ENCODE data around the gene PLA2G4C.
"Not testable (repeated sequence)": the region's sequence is repeated elsewhere in the genome, so short reads cannot be mapped to it uniquely, and the experiment has no call there.

PLA2G4C gene

GRCh38 chr19:48103922-48104321 is 6.7 kb downstream of the PLA2G4C start:
- H3K9me3 ChIP-seq (ENCODE audit: control insufficient read depth, low read length): no peaks in the 10 kb centered on the region
- no peak overlapping the region for H3K4me3 ChIP-seq (ENCODE audit: low read length)
- H3K36me3 ChIP-seq (ENCODE audit: control insufficient read depth, insufficient read depth, low read length): no peaks in the 10 kb centered on the region
- H3K4me1 ChIP-seq (ENCODE audit: control insufficient read depth, insufficient read depth, low read length): peaks cover 10% of the 10 kb centered on the region
- no peaks in the 10 kb centered on the region for H3K27me3 ChIP-seq (ENCODE audit: control insufficient read depth, insufficient read depth, low read length)
- no peak overlapping the region for H3K9ac ChIP-seq (ENCODE audit: low read length)

DNA sequence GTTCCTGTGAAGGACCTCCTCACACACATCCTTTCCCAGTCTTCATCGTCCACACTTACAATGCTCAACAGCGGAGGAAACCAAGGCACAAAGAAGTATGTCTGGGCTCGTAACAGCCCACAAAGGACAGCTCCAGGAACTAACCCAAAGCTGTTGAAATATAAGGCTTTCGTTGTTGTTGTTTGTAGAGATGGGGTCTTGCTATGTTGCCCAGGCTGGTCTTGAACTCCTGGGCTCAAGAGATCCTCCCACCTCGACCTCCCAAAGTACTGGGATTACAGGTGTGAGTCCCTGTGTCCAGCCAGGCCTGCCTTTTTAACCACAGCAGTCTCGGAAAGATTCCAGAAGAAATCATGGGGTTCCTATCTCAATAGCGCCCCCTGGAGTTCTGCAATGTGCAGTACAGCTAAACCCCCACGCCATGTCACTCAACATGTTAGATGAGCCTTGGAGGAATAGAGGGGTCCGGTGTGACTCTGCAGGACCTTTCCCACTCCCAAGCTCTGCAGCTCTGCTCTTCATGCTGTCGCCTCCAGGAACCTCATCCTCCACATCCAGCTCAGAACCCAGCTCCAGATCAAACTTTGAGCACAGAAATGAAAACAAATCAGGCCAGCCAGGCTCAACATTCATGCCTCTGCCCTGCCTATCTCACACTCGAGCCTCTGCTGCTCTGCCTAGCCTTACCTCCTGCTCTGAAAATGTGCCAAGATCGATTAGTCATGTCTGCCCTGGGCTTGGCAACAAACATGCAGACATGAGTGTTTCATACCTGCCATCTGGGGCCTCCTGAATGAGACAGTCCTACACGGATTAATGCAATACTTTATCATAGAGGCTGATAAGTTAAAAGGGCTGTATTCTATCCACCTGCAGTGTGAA is 7.5 kb downstream of the PLA2G4C start:
- no peaks in the 10 kb centered on the region for H3K9me3 ChIP-seq (ENCODE audit: control insufficient read depth, low read length)
- no peak overlapping the region for H3K9ac ChIP-seq (ENCODE audit: low read length)
- no peaks in the 10 kb centered on the region for H3K36me3 ChIP-seq (ENCODE audit: control insufficient read depth, insufficient read depth, low read length)
- H3K4me3 ChIP-seq (ENCODE audit: low read length): no peak overlapping the region
- no peaks in the 10 kb centered on the region for H3K27me3 ChIP-seq (ENCODE audit: control insufficient read depth, insufficient read depth, low read length)
- H3K4me1 ChIP-seq (ENCODE audit: control insufficient read depth, insufficient read depth, low read length): peaks cover 10% of the 10 kb centered on the region

DNA sequence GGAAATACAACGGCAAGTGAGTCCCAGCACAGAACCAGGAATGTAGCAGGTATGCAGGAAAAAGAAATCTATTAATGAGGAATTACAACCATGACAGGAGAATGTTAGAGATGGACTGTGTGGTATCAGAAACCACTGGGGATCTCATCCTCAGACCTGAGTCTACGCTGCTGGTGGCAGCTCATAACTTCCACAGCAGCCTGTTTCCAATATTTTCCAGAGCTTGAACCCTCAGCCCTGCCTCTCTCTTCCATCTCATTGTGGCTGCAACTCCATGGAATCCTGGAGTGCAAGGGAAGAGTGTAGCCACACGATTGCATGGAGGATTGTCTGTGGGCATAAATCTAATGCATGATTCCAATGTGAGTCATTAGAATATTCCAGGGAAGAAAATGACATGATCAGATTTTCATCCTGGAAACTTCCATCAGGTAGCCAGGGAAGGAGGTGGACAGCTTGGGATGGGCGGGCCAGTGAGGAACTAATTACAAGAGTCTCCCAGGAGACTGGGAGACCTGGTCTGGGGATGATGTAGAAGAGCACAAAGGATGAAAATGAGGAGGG is 14.9 kb downstream of the PLA2G4C start:
- Histone ChIP-seq H3K36me3 (ENCODE audit: control insufficient read depth, insufficient read depth, low read length) (no peaks in the 10 kb centered on the region), H3K4me3 (ENCODE audit: low read length) (no peak overlapping the region), H3K4me1 (ENCODE audit: control insufficient read depth, insufficient read depth, low read length) (no peaks in the 10 kb centered on the region), H3K27me3 (ENCODE audit: control insufficient read depth, insufficient read depth, low read length) (no peaks in the 10 kb centered on the region), H3K9ac (ENCODE audit: low read length) (no peak overlapping the region), H3K9me3 (ENCODE audit: control insufficient read depth, low read length) (no peaks in the 10 kb centered on the region)

GRCh38 chr19:48094855-48095203 is 15.8 kb downstream of the PLA2G4C start:
- Histone ChIP-seq H3K9me3 (ENCODE audit: control insufficient read depth, low read length) (no peaks in the 10 kb centered on the region), H3K27me3 (ENCODE audit: control insufficient read depth, insufficient read depth, low read length) (no peaks in the 10 kb centered on the region), H3K4me1 (ENCODE audit: control insufficient read depth, insufficient read depth, low read length) (no peaks in the 10 kb centered on the region), H3K9ac (ENCODE audit: low read length) (no peak overlapping the region), H3K4me3 (ENCODE audit: low read length) (no peak overlapping the region), H3K36me3 (ENCODE audit: control insufficient read depth, insufficient read depth, low read length) (no peaks in the 10 kb centered on the region)

- Histone ChIP-seq H3K36me3 (ENCODE audit: control insufficient read depth, insufficient read depth, low read length) (no peaks in the 10 kb centered on the region), H3K9me3 (ENCODE audit: control insufficient read depth, low read length) (no peaks in the 10 kb centered on the region), H3K9ac (ENCODE audit: low read length) (no peak overlapping the region), H3K4me3 (ENCODE audit: low read length) (no peak overlapping the region), H3K4me1 (ENCODE audit: control insufficient read depth, insufficient read depth, low read length) (no peaks in the 10 kb centered on the region), H3K27me3 (ENCODE audit: control insufficient read depth, insufficient read depth, low read length) (no peaks in the 10 kb centered on the region)
Observed at GRCh38 chr19:48094129-48094854, 16.3 kb downstream of the PLA2G4C start.

GRCh38 chr19:48091111-48091718 is 19.4 kb downstream of the PLA2G4C start:
- H3K9me3 ChIP-seq (ENCODE audit: control insufficient read depth, low read length); H3K4me1 ChIP-seq (ENCODE audit: control insufficient read depth, insufficient read depth, low read length); H3K36me3 ChIP-seq (ENCODE audit: control insufficient read depth, insufficient read depth, low read length); H3K27me3 ChIP-seq (ENCODE audit: control insufficient read depth, insufficient read depth, low read length); H3K9ac ChIP-seq (ENCODE audit: low read length); H3K4me3 ChIP-seq (ENCODE audit: low read length): not testable (repeated sequence)

DNA sequence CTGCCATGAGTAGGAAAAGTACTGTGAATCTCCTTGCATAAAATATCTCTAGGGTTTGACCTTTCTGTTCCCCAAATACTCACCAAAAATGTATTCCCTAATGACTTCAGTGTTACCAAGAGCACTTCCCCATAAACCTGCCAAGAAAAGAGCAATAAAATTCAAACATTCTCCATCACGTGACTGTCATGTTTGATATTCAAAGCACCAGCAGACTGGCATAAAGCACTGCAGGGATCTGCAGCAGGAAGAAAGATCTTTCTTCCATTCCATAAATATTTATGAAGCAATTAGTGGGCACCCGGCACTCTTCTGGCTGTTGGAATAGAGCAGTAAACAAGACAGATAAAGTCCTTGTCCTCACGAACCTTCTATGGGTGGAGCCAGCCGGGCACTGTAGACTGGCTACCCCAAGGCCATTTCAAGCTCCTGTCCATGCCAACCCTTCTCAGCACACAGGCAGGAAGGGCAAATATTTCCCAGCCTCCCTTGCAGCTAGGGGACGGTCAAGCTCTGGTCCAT is 20.3 kb downstream of the PLA2G4C start:
- no peak overlapping the region for H3K9ac ChIP-seq (ENCODE audit: low read length)
- H3K27me3 ChIP-seq (ENCODE audit: control insufficient read depth, insufficient read depth, low read length): no peaks in the 10 kb centered on the region
- no peaks in the 10 kb centered on the region for H3K36me3 ChIP-seq (ENCODE audit: control insufficient read depth, insufficient read depth, low read length)
- no peaks in the 10 kb centered on the region for H3K9me3 ChIP-seq (ENCODE audit: control insufficient read depth, low read length)
- H3K4me1 ChIP-seq (ENCODE audit: control insufficient read depth, insufficient read depth, low read length): no peaks in the 10 kb centered on the region
- H3K4me3 ChIP-seq (ENCODE audit: low read length): no peak overlapping the region

- not testable (repeated sequence) for H3K4me3 ChIP-seq (ENCODE audit: low read length); H3K27me3 ChIP-seq (ENCODE audit: control insufficient read depth, insufficient read depth, low read length); H3K9ac ChIP-seq (ENCODE audit: low read length); H3K36me3 ChIP-seq (ENCODE audit: control insufficient read depth, insufficient read depth, low read length); H3K4me1 ChIP-seq (ENCODE audit: control insufficient read depth, insufficient read depth, low read length); H3K9me3 ChIP-seq (ENCODE audit: control insufficient read depth, low read length)
Observed at GRCh38 chr19:48088991-48089390, 21.6 kb downstream of the PLA2G4C start.

DNA sequence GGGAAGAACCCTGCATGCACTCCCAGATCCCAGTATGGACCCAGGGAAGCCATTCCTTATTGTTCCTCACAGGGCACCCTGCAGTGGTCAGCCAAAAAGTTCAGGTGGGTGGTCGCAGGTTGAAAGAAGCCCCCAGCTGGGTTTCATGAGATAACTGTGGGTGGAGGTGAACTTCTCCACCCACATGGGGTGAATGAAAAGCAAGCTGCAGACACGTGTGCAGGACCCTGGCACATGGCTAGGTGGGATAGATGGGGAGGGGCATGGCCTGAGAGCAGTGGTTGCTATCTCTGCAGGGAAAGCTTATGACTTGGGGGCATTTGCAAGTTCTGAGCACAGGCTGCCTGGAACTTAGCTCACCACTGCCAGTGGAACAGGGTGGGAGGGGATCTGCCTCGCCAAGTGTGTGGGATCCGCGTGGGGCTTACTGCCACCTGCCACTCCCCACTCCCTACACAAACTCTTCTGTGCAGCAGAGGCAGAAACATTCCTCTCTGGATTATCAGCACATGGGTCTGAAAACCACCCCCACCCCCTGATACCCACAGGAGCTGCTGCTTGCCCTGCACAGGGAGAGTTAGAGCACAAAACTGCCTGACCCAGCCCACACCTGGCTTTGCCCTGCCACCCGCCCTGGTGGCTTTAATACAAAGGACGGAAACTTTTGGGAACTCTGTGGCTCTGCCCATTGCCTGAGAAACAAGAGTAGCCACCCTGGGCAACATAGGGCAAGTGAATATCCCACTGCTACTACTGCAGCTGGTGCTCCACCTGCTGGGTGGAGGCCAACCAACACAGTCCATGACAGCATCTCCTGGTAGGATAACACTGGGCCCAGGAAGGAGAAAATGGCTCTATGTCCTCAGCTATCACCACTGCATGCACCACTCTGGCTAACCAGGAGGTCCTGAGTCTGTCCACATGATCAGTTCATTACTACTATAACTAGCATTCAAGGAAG is 24.4 kb downstream of the PLA2G4C start:
- Histone ChIP-seq H3K36me3 (ENCODE audit: control insufficient read depth, insufficient read depth, low read length) (no peaks in the 10 kb centered on the region), H3K9ac (ENCODE audit: low read length) (no peak overlapping the region), H3K27me3 (ENCODE audit: control insufficient read depth, insufficient read depth, low read length) (no peaks in the 10 kb centered on the region), H3K9me3 (ENCODE audit: control insufficient read depth, low read length) (no peaks in the 10 kb centered on the region), H3K4me3 (ENCODE audit: low read length) (no peak overlapping the region), H3K4me1 (ENCODE audit: control insufficient read depth, insufficient read depth, low read length) (no peaks in the 10 kb centered on the region)

- no peaks in the 10 kb centered on the region for H3K27me3 ChIP-seq (ENCODE audit: control insufficient read depth, insufficient read depth, low read length)
- H3K4me1 ChIP-seq (ENCODE audit: control insufficient read depth, insufficient read depth, low read length): no peaks in the 10 kb centered on the region
- H3K9me3 ChIP-seq (ENCODE audit: control insufficient read depth, low read length): no peaks in the 10 kb centered on the region
- H3K36me3 ChIP-seq (ENCODE audit: control insufficient read depth, insufficient read depth, low read length): no peaks in the 10 kb centered on the region
- no peak overlapping the region for H3K4me3 ChIP-seq (ENCODE audit: low read length)
- H3K9ac ChIP-seq (ENCODE audit: low read length): no peak overlapping the region
Observed at GRCh38 chr19:48085076-48085475, 25.5 kb downstream of the PLA2G4C start.

DNA sequence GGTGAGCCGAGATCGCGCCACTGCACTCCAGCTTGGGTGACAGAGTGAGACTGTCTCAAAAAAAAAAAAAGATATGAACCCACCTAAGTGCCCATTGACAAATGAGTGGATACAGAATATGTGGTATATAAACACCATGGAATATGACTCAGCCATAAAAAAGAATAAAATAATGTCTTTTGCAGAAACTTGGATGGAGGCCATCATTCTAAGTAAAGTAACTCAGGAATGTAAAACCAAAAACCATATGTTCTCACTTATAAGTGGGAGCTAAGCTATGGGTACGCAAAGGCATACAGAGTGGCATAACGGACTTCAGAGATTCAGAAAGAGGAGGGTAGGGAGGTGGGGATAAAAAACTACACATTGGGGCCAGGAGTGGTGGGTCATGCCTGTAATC is 29.5 kb downstream of the PLA2G4C start:
- no peak overlapping the region for H3K9ac ChIP-seq (ENCODE audit: low read length)

More for the DNA sequence above, 29.5 kb downstream of the PLA2G4C start:
- Histone ChIP-seq H3K27me3 (ENCODE audit: control insufficient read depth, insufficient read depth, low read length) (no peaks in the 10 kb centered on the region), H3K9me3 (ENCODE audit: control insufficient read depth, low read length) (no peaks in the 10 kb centered on the region), H3K4me3 (ENCODE audit: low read length) (no peak overlapping the region), H3K36me3 (ENCODE audit: control insufficient read depth, insufficient read depth, low read length) (no peaks in the 10 kb centered on the region), H3K4me1 (ENCODE audit: control insufficient read depth, insufficient read depth, low read length) (no peaks in the 10 kb centered on the region)

Measured in mucosa of stomach (tissue), 1 donor.